Thoracic aorta (tissue), 2 donors: ENCODE measurements around the gene TBC1D9B. TPM values are rescaled to one million over a fixed set of nuclear protein-coding genes. Genes with fewer than 3 reads are reported as not detected.

ENCODE experiments used
- ATAC-seq: fragments of 150-250 bp; one replicate; pipeline ENCODE4 v1.8.0; 2017; ENCODE audit warnings: low read depth; ENCODE audit not compliant: insufficient number of reproducible peaks, low FRiP score
- DNase-seq: peaks from one replicate; pipeline ENCODE4 v3.0.0-alpha.2; 2020; ENCODE audit warnings: low spot score
- H3K27ac ChIP-seq, 2 donors: fragments of 200-600 bp; sonication (generic); 1 replicate in 1 of 2; 2 replicates in 1 of 2; pipeline ENCODE4 v1.5.1; 2016; ENCODE audit warnings: mild to moderate bottlenecking in 2 of 2, moderate library complexity in 2 of 2
- H3K27me3 ChIP-seq: fragments of 200-600 bp; sonication (generic); replicated peaks from 2 replicates; pipeline ENCODE4 v1.6.0; 2016; ENCODE audit warnings: mild to moderate bottlenecking; ENCODE audit not compliant: insufficient read depth
- H3K36me3 ChIP-seq: fragments of 200-600 bp; sonication (generic); one replicate; pipeline ENCODE4 v1.5.1; 2016
- H3K4me1 ChIP-seq, 2 donors: fragments of 200-600 bp; sonication (generic); 1 replicate in 1 of 2; 2 replicates in 1 of 2; pipeline versions ENCODE4 v1.5.1 to v1.6.0; 2016; ENCODE audit warnings: low read depth in 2 of 2, mild to moderate bottlenecking in 1 of 2; ENCODE audit not compliant: control insufficient read depth in 1 of 2
- H3K4me3 ChIP-seq: fragments of 200-600 bp; sonication (generic); 2 replicates; pipeline ENCODE4 v1.5.1; 2016; ENCODE audit warnings: mild to moderate bottlenecking
- H3K9me3 ChIP-seq: fragments of 200-600 bp; sonication (generic); 2 replicates; pipeline ENCODE4 v1.5.1; 2016
- total RNA-seq, 2 donors: library from RNA; depleted of rRNA; stranded (reverse); fragments of >200 nt; gene quantifications; one replicate each; pipeline versions ENCODE4 v1.1.0 to v1.2.3, GENCODE V29; 2016
- TF ChIP-seq, protein P1 (sequence below): fragments of 200-600 bp; sonication (generic); IDR thresholded peaks from one replicate; pipeline ENCODE4 v1.5.1; 2019; ENCODE audit warnings: antibody characterized with exemption

TBC1D9B gene
- total RNA-seq, 2 donors from 2014 or later = 91.9 to 104 TPM

- Histone ChIP-seq H3K27me3 (no peaks in the 10 kb centered on the region), H3K9me3 (no peaks in the 10 kb centered on the region), H3K36me3 (peaks cover 76% of the 10 kb centered on the region), H3K27ac (no peak overlapping the region), H3K4me3 (no peak overlapping the region), H3K4me1 (no peaks in the 10 kb centered on the region)
- TF ChIP-seq, protein P1, sequence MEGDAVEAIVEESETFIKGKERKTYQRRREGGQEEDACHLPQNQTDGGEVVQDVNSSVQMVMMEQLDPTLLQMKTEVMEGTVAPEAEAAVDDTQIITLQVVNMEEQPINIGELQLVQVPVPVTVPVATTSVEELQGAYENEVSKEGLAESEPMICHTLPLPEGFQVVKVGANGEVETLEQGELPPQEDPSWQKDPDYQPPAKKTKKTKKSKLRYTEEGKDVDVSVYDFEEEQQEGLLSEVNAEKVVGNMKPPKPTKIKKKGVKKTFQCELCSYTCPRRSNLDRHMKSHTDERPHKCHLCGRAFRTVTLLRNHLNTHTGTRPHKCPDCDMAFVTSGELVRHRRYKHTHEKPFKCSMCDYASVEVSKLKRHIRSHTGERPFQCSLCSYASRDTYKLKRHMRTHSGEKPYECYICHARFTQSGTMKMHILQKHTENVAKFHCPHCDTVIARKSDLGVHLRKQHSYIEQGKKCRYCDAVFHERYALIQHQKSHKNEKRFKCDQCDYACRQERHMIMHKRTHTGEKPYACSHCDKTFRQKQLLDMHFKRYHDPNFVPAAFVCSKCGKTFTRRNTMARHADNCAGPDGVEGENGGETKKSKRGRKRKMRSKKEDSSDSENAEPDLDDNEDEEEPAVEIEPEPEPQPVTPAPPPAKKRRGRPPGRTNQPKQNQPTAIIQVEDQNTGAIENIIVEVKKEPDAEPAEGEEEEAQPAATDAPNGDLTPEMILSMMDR = no peak
- DNase-seq (no peak), ATAC-seq (no peak)
These were observed 11.8 kb downstream of the TBC1D9B start for GRCh38 chr5:179895861-179896260.

- DNase-seq = no peak
- Histone ChIP-seq H3K27ac (no peak overlapping the region), H3K9me3 (no peaks in the 10 kb centered on the region), H3K4me1 (no peaks in the 10 kb centered on the region), H3K4me3 (no peak overlapping the region), H3K36me3 (peaks cover 87% of the 10 kb centered on the region), H3K27me3 (no peaks in the 10 kb centered on the region)
- TF ChIP-seq, protein P1 = no peak
- ATAC-seq = no peak
These were observed 13.5 kb downstream of the TBC1D9B start for GRCh38 chr5:179893958-179894895.

- DNase-seq (no peak), ATAC-seq (no peak)
- Histone ChIP-seq H3K27me3 (no peaks in the 10 kb centered on the region), H3K27ac (no peak overlapping the region), H3K4me3 (no peak overlapping the region), H3K4me1 (no peaks in the 10 kb centered on the region), H3K36me3 (peaks cover 82% of the 10 kb centered on the region), H3K9me3 (no peaks in the 10 kb centered on the region)
- TF ChIP-seq, protein P1 = no peak
These were observed 14.4 kb downstream of the TBC1D9B start for GRCh38 chr5:179893076-179893957.

- no peak for ATAC-seq
- TF ChIP-seq, protein P1 = no peak
- Histone ChIP-seq H3K27me3 (no peaks in the 10 kb centered on the region), H3K36me3 (peaks cover 80% of the 10 kb centered on the region), H3K27ac (no peak overlapping the region), H3K9me3 (no peaks in the 10 kb centered on the region), H3K4me1 (no peaks in the 10 kb centered on the region), H3K4me3 (no peak overlapping the region)
- DNase-seq = no peak
These were observed 15.4 kb downstream of the TBC1D9B start for GRCh38 chr5:179892255-179892654.
